ENCODE measurements around the gene MADCAM1. TPM values are rescaled to one million over a fixed set of nuclear protein-coding genes. Genes with fewer than 3 reads are reported as not detected.
A peak's percentile ranks its signal among the peaks of the same experiment; 100 is the strongest.

MADCAM1 gene
- total RNA-seq, 2 experiments from 2014 or later, result 0.15 TPM; not detected in 1

- CTCF ChIA-PET, result interaction anchor here (1.6 to 2.5 kb wide), 2 partner anchors 18 to 22 kb away, joined by 11 to 15 read pairs; partner anchors contain the start of gene TPGS1
- Mint-ChIP-seq H3K27ac (peak overlapping the region; percentile 80), H3K36me3 (ENCODE audit: low read depth) (peaks cover under 1% of the 10 kb centered on the region), H3K4me1 (peaks cover 7% of the 10 kb centered on the region), H3K9me3 (peaks cover 6% of the 10 kb centered on the region), H3K4me3 (peak overlapping the region; percentile 71), H3K27me3 (peaks cover 5% of the 10 kb centered on the region)
- POLR2A ChIA-PET, result interaction anchor here (0.6 kb wide), 1 partner anchor 104 kb away, joined by 3 read pairs; no protein-coding TSS in a partner anchor
- DNase-seq, result peak; percentile 85
Measured at GRCh38 chr19:488505-489417, 7.5 kb upstream of the MADCAM1 start.

GRCh38 chr19:489418-490196 is 6.7 kb upstream of the MADCAM1 start:
- Mint-ChIP-seq H3K9me3 (peaks cover 6% of the 10 kb centered on the region), H3K27me3 (peaks cover 5% of the 10 kb centered on the region), H3K4me3 (peak overlapping the region; percentile 71), H3K4me1 (peaks cover 7% of the 10 kb centered on the region), H3K27ac (peak overlapping the region; percentile 83), H3K36me3 (ENCODE audit: low read depth) (no peaks in the 10 kb centered on the region)
- POLR2A ChIA-PET, result no interaction called here
- CTCF ChIA-PET, result interaction anchor here (1.5 to 2.5 kb wide), 4 partner anchors 17 to 21 kb away, joined by 6 to 15 read pairs (median 10); partner anchors contain the start of gene TPGS1
- DNase-seq, result no peak

GRCh38 chr19:491146-491741 is 5.0 kb upstream of the MADCAM1 start:
- Mint-ChIP-seq H3K27ac (no peak overlapping the region), H3K4me3 (no peak overlapping the region), H3K4me1 (peaks cover 7% of the 10 kb centered on the region), H3K9me3 (peaks cover 6% of the 10 kb centered on the region), H3K36me3 (ENCODE audit: low read depth) (no peaks in the 10 kb centered on the region), H3K27me3 (peaks cover 8% of the 10 kb centered on the region)
- CTCF ChIA-PET, result interaction anchor here (1.4 to 1.6 kb wide), 3 partner anchors 15 to 19 kb away, joined by 5 to 9 read pairs (median 6); no protein-coding TSS in a partner anchor
- DNase-seq, result no peak
- POLR2A ChIA-PET, result no interaction called here

GRCh38 chr19:492091-492531 is 4.2 kb upstream of the MADCAM1 start:
- Mint-ChIP-seq H3K4me3 (no peak overlapping the region), H3K9me3 (peaks cover 6% of the 10 kb centered on the region), H3K27me3 (peaks cover 7% of the 10 kb centered on the region), H3K36me3 (ENCODE audit: low read depth) (no peaks in the 10 kb centered on the region), H3K4me1 (peaks cover 7% of the 10 kb centered on the region), H3K27ac (no peak overlapping the region)
- CTCF ChIA-PET, result interaction anchor here (0.7 to 1.4 kb wide), 2 partner anchors 14 to 18 kb away, joined by 3 to 5 read pairs; no protein-coding TSS in a partner anchor
- DNase-seq, result peak; percentile 33
- POLR2A ChIA-PET, result no interaction called here

- DNase-seq, result no peak
- peaks cover 2% of the 10 kb centered on the region for H3K4me1 Mint-ChIP-seq
- POLR2A ChIA-PET, result no interaction called here
- peaks cover 13% of the 10 kb centered on the region for H3K27me3 Mint-ChIP-seq
- no peak overlapping the region for H3K4me3 Mint-ChIP-seq
- peaks cover 5% of the 10 kb centered on the region for H3K9me3 Mint-ChIP-seq
- CTCF ChIA-PET, result interaction anchor here (1.3 to 3.3 kb wide), 2 partner anchors 13 to 17 kb away, joined by 7 to 25 read pairs; no protein-coding TSS in a partner anchor
- no peaks in the 10 kb centered on the region for H3K36me3 Mint-ChIP-seq (ENCODE audit: low read depth)
- H3K27ac Mint-ChIP-seq, result no peak overlapping the region
Measured at GRCh38 chr19:493391-494170, 2.7 kb upstream of the MADCAM1 start.

GRCh38 chr19:494171-495080 is 1.9 kb upstream of the MADCAM1 start:
- no peak overlapping the region for H3K27ac Mint-ChIP-seq
- peaks cover 2% of the 10 kb centered on the region for H3K4me1 Mint-ChIP-seq
- H3K36me3 Mint-ChIP-seq (ENCODE audit: low read depth), result no peaks in the 10 kb centered on the region
- H3K9me3 Mint-ChIP-seq, result peaks cover 5% of the 10 kb centered on the region
- H3K4me3 Mint-ChIP-seq, result no peak overlapping the region
- peaks cover 18% of the 10 kb centered on the region for H3K27me3 Mint-ChIP-seq
- ChIA-PET POLR2A (no interaction called here), CTCF (interaction anchor here (1.2 to 3.3 kb wide), 4 partner anchors 9 to 16 kb away, joined by 3 to 25 read pairs (median 6); no protein-coding TSS in a partner anchor)
- no peak for DNase-seq

- ChIA-PET CTCF (interaction anchor here (0.6 to 3.3 kb wide), 8 partner anchors 8 to 216 kb away, joined by 3 to 25 read pairs (median 4); no protein-coding TSS in a partner anchor), POLR2A (no interaction called here)
- Mint-ChIP-seq H3K27ac (no peak overlapping the region), H3K4me3 (no peak overlapping the region), H3K36me3 (ENCODE audit: low read depth) (no peaks in the 10 kb centered on the region), H3K27me3 (peaks cover 21% of the 10 kb centered on the region), H3K9me3 (peaks cover 5% of the 10 kb centered on the region), H3K4me1 (no peaks in the 10 kb centered on the region)
- DNase-seq, result no peak
Measured at GRCh38 chr19:495081-495401, 1.2 kb upstream of the MADCAM1 start.

GRCh38 chr19:495402-496111 is 729 bp upstream of the MADCAM1 start:
- H3K36me3 Mint-ChIP-seq (ENCODE audit: low read depth), result no peaks in the 10 kb centered on the region
- CTCF ChIA-PET, result interaction anchor here (0.6 to 3.3 kb wide), 8 partner anchors 7 to 216 kb away, joined by 3 to 25 read pairs (median 4); no protein-coding TSS in a partner anchor
- H3K27ac Mint-ChIP-seq, result no peak overlapping the region
- peak; percentile 37 for DNase-seq
- H3K4me3 Mint-ChIP-seq, result no peak overlapping the region
- POLR2A ChIA-PET, result interaction anchor here (0.7 kb wide), 1 partner anchor 1794 kb away, joined by 3 read pairs; no protein-coding TSS in a partner anchor
- peaks cover 5% of the 10 kb centered on the region for H3K9me3 Mint-ChIP-seq
- no peaks in the 10 kb centered on the region for H3K4me1 Mint-ChIP-seq
- peaks cover 21% of the 10 kb centered on the region for H3K27me3 Mint-ChIP-seq

GRCh38 chr19:496986-497385 is 700 bp downstream of the MADCAM1 start:
- POLR2A ChIA-PET, result no interaction called here
- Mint-ChIP-seq H3K27me3 (peaks cover 21% of the 10 kb centered on the region), H3K36me3 (ENCODE audit: low read depth) (no peaks in the 10 kb centered on the region), H3K9me3 (peaks cover 5% of the 10 kb centered on the region), H3K4me1 (peaks cover under 1% of the 10 kb centered on the region), H3K4me3 (no peak overlapping the region), H3K27ac (no peak overlapping the region)
- CTCF ChIA-PET, result interaction anchor here (1.9 kb wide), 1 partner anchor 10 kb away, joined by 15 read pairs; no protein-coding TSS in a partner anchor
- no peak for DNase-seq

- Mint-ChIP-seq H3K36me3 (ENCODE audit: low read depth) (no peaks in the 10 kb centered on the region), H3K4me3 (no peak overlapping the region), H3K9me3 (peaks cover 5% of the 10 kb centered on the region), H3K4me1 (peaks cover 4% of the 10 kb centered on the region), H3K27ac (no peak overlapping the region), H3K27me3 (peaks cover 21% of the 10 kb centered on the region)
- DNase-seq, result no peak
- CTCF ChIA-PET, result interaction anchor here (1.5 to 4.0 kb wide), 3 partner anchors 9 to 250 kb away, joined by 3 to 17 read pairs (median 15); no protein-coding TSS in a partner anchor
- POLR2A ChIA-PET, result no interaction called here
Measured at GRCh38 chr19:497491-497868, 1.2 kb downstream of the MADCAM1 start.
